ENCODE data around the gene MAML3.

Gene MAML3

GRCh38 chr4:140003876-140004548 lies 150.0 kb downstream of the MAML3 start:
- TF ChIP-seq EGR1 (IDR thresholded peaks at IDR 0.05) (no peak), YY1 (IDR thresholded peaks at IDR 0.05; ENCODE audit: low read depth) (no peak), TEAD4 (IDR thresholded peaks at IDR 0.05) (no peak), USF1 (IDR thresholded peaks at IDR 0.05) (no peak), EP300 (IDR thresholded peaks at IDR 0.05; ENCODE audit: borderline replicate concordance) (no peak), CEBPB (IDR thresholded peaks at IDR 0.05) (no peak), TAF1 (IDR thresholded peaks at IDR 0.05; ENCODE audit: low read depth) (no peak), TCF12 (IDR thresholded peaks at IDR 0.05; ENCODE audit: low read depth) (no peak), FOXM1 (IDR thresholded peaks at IDR 0.05; ENCODE audit: borderline replicate concordance, low read depth) (no peak), MAX (IDR thresholded peaks at IDR 0.05) (no peak), ZBTB7A (IDR thresholded peaks at IDR 0.05; ENCODE audit: low read depth) (no peak), NFIC (IDR thresholded peaks at IDR 0.05) (no peak), CREB1 (IDR thresholded peaks at IDR 0.05; ENCODE audit: low read depth) (no peak), RAD21 (IDR thresholded peaks at IDR 0.05; ENCODE audit: low read depth) (no peak), REST (IDR thresholded peaks at IDR 0.05; ENCODE audit: low read depth) (no peak)

GRCh38 chr4:140000232-140000631 lies 153.8 kb downstream of the MAML3 start:
- TF ChIP-seq TEAD4 (IDR thresholded peaks at IDR 0.05) (no peak), RAD21 (IDR thresholded peaks at IDR 0.05; ENCODE audit: low read depth) (no peak), TCF12 (IDR thresholded peaks at IDR 0.05; ENCODE audit: low read depth) (no peak), YY1 (IDR thresholded peaks at IDR 0.05; ENCODE audit: low read depth) (no peak), CEBPB (IDR thresholded peaks at IDR 0.05) (no peak), EP300 (IDR thresholded peaks at IDR 0.05; ENCODE audit: borderline replicate concordance) (no peak), ZBTB7A (IDR thresholded peaks at IDR 0.05; ENCODE audit: low read depth) (no peak), MAX (IDR thresholded peaks at IDR 0.05) (no peak), NFIC (IDR thresholded peaks at IDR 0.05) (no peak), FOXM1 (IDR thresholded peaks at IDR 0.05; ENCODE audit: borderline replicate concordance, low read depth) (no peak), EGR1 (IDR thresholded peaks at IDR 0.05) (no peak), TAF1 (IDR thresholded peaks at IDR 0.05; ENCODE audit: low read depth) (no peak), CREB1 (IDR thresholded peaks at IDR 0.05; ENCODE audit: low read depth) (no peak), REST (IDR thresholded peaks at IDR 0.05; ENCODE audit: low read depth) (no peak), USF1 (IDR thresholded peaks at IDR 0.05) (no peak)

GRCh38 chr4:139988863-139989765 lies 164.9 kb downstream of the MAML3 start:
- TF ChIP-seq TCF12 (IDR thresholded peaks at IDR 0.05; ENCODE audit: low read depth): no peak
- TF ChIP-seq EP300 (IDR thresholded peaks at IDR 0.05; ENCODE audit: borderline replicate concordance): no peak
- no peak for TF ChIP-seq FOXM1 (IDR thresholded peaks at IDR 0.05; ENCODE audit: borderline replicate concordance, low read depth)
- TF ChIP-seq NFIC (IDR thresholded peaks at IDR 0.05): no peak
- no peak for TF ChIP-seq TEAD4 (IDR thresholded peaks at IDR 0.05)
- TF ChIP-seq EGR1 (IDR thresholded peaks at IDR 0.05): no peak
- TF ChIP-seq MAX (IDR thresholded peaks at IDR 0.05): no peak
- no peak for TF ChIP-seq CREB1 (IDR thresholded peaks at IDR 0.05; ENCODE audit: low read depth)
- no peak for TF ChIP-seq ZBTB7A (IDR thresholded peaks at IDR 0.05; ENCODE audit: low read depth)
- no peak for TF ChIP-seq RAD21 (IDR thresholded peaks at IDR 0.05; ENCODE audit: low read depth)
- no peak for TF ChIP-seq USF1 (IDR thresholded peaks at IDR 0.05)
- no peak for TF ChIP-seq REST (IDR thresholded peaks at IDR 0.05; ENCODE audit: low read depth)

Measured in Ishikawa (cell line).